Ovary (tissue), 3 donors: ENCODE measurements around the gene RABL3.

ENCODE experiments used
- CTCF ChIP-seq, 3 donors: fragments of 450-650 bp in 2 of 3; fragments of 200-600 bp in 1 of 3; IDR thresholded peaks; one replicate each; pipeline versions ENCODE4 v1.5.1 to v1.8.0; 2016 to 2022; ENCODE audit warnings: antibody characterized with exemption in 3 of 3, mild to moderate bottlenecking in 1 of 3
- EP300 ChIP-seq: sonication (generic); formaldehyde crosslinking; IDR thresholded peaks from one replicate; pipeline ENCODE4 v1.6.1; 2017; ENCODE audit warnings: antibody characterized with exemption
- POLR2A ChIP-seq: fragments of 450-650 bp; IDR thresholded peaks from one replicate; pipeline ENCODE4 v1.6.1; 2017; ENCODE audit warnings: antibody characterized with exemption, mild to moderate bottlenecking, moderate library complexity
- donor health status: DM: no; HTN: no; CAD: no.

GRCh38 chr3:120689395-120689794 lies 52.9 kb downstream of the RABL3 start:
- TF ChIP-seq EP300 (no peak), CTCF (IDR thresholded peaks at IDR 0.05) (no peak), POLR2A (no peak)
